ENCODE data around the gene MYB.

Gene MYB

GRCh38 chr6:135188718-135189117 lies 7.6 kb downstream of the MYB start:
- no peaks in the 10 kb centered on the region for H3K9me3 Mint-ChIP-seq
- no peak overlapping the region for H3K4me3 Mint-ChIP-seq
- H3K27me3 Mint-ChIP-seq (ENCODE audit: low read depth, poor library complexity), result peaks cover 30% of the 10 kb centered on the region
- H3K27ac Mint-ChIP-seq, result no peak overlapping the region
- H3K4me1 Mint-ChIP-seq, result peaks cover 2% of the 10 kb centered on the region
- no peak for DNase-seq
- H3K36me3 Mint-ChIP-seq (ENCODE audit: low read depth), result peaks cover 26% of the 10 kb centered on the region
- TF ChIP-seq CTCF (IDR thresholded peaks at IDR 0.05), result no peak

- Mint-ChIP-seq H3K9me3 (no peaks in the 10 kb centered on the region), H3K36me3 (ENCODE audit: low read depth) (peaks cover 33% of the 10 kb centered on the region), H3K4me1 (no peaks in the 10 kb centered on the region), H3K27me3 (ENCODE audit: low read depth, poor library complexity) (peaks cover 23% of the 10 kb centered on the region), H3K4me3 (no peak overlapping the region), H3K27ac (no peak overlapping the region)
- no peak for DNase-seq
- no peak for TF ChIP-seq CTCF (IDR thresholded peaks at IDR 0.05)
These were observed 8.2 kb downstream of the MYB start for GRCh38 chr6:135189344-135189743.

GRCh38 chr6:135191508-135192255 lies 10.6 kb downstream of the MYB start:
- no peak for DNase-seq
- peaks cover 33% of the 10 kb centered on the region for H3K36me3 Mint-ChIP-seq (ENCODE audit: low read depth)
- no peak overlapping the region for H3K27ac Mint-ChIP-seq
- no peaks in the 10 kb centered on the region for H3K4me1 Mint-ChIP-seq
- no peak for TF ChIP-seq CTCF (IDR thresholded peaks at IDR 0.05)
- no peak overlapping the region for H3K4me3 Mint-ChIP-seq
- H3K9me3 Mint-ChIP-seq, result no peaks in the 10 kb centered on the region
- H3K27me3 Mint-ChIP-seq (ENCODE audit: low read depth, poor library complexity), result peaks cover 3% of the 10 kb centered on the region

GRCh38 chr6:135192256-135193174 lies 11.4 kb downstream of the MYB start:
- Mint-ChIP-seq H3K27ac (no peak overlapping the region), H3K9me3 (no peaks in the 10 kb centered on the region), H3K27me3 (ENCODE audit: low read depth, poor library complexity) (peaks cover 2% of the 10 kb centered on the region), H3K4me1 (no peaks in the 10 kb centered on the region), H3K36me3 (ENCODE audit: low read depth) (peaks cover 38% of the 10 kb centered on the region), H3K4me3 (no peak overlapping the region)
- no peak for DNase-seq
- no peak for TF ChIP-seq CTCF (IDR thresholded peaks at IDR 0.05)

- Mint-ChIP-seq H3K9me3 (no peaks in the 10 kb centered on the region), H3K4me1 (no peaks in the 10 kb centered on the region), H3K36me3 (ENCODE audit: low read depth) (peaks cover 39% of the 10 kb centered on the region), H3K27me3 (ENCODE audit: low read depth, poor library complexity) (peaks cover 2% of the 10 kb centered on the region), H3K27ac (no peak overlapping the region), H3K4me3 (no peak overlapping the region)
- no peak for DNase-seq
- TF ChIP-seq CTCF (IDR thresholded peaks at IDR 0.05), result no peak
These were observed 12.1 kb downstream of the MYB start for GRCh38 chr6:135193221-135193620.

All from nephron progenitor cell (in vitro differentiated cells).